Fibroblast of villous mesenchyme (primary cell): ENCODE results near the gene BTBD1. TPM values are rescaled to one million over a fixed set of nuclear protein-coding genes. Genes with fewer than 3 reads are reported as not detected.

Experiments used
- DNase-seq: peaks from one replicate; pipeline ENCODE4 v3.0.0-alpha.2; 2010; ENCODE audit warnings: low read depth
- H3K4me3 ChIP-seq: 2 replicates; pipeline ENCODE4 v1.5.1; 2011; ENCODE audit warnings: low read depth, mild to moderate bottlenecking, low read length
- CTCF ChIP-seq: IDR thresholded peaks from 2 replicates; pipeline ENCODE4 v1.5.1; 2012; ENCODE audit warnings: low read depth, mild to moderate bottlenecking, low read length; ENCODE audit not compliant: insufficient read depth
- total RNA-seq: library from RNA; depleted of rRNA; stranded (reverse); fragments of >200 nt; gene quantifications from 2 replicates; pipeline ENCODE4 v1.2.3, GENCODE V29; 2012

Gene BTBD1
- total RNA-seq, 1 donor: 101 TPM

DNA sequence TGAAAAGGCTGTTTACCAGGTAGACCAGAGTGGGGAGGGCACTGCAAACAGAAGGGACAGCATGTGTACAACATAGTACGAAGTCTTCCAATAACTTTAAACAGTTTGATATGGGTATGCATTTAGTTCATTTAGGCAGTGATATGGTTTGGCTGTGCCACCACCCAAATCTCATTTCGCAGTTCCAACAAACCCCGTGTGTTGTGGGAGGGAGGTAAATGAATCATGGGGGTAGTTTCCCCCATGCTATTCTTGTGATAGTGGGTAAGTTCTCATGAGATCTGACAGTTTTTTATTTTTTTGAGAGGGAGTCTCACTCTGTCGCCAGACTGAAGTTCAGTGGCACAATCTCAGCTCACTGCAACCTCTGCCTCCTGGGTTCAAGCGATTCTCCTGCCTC is 88.6 kb downstream of the BTBD1 start:
- DNase-seq: no peak
- no peak overlapping the region for H3K4me3 ChIP-seq
- TF ChIP-seq CTCF: no peak

DNA sequence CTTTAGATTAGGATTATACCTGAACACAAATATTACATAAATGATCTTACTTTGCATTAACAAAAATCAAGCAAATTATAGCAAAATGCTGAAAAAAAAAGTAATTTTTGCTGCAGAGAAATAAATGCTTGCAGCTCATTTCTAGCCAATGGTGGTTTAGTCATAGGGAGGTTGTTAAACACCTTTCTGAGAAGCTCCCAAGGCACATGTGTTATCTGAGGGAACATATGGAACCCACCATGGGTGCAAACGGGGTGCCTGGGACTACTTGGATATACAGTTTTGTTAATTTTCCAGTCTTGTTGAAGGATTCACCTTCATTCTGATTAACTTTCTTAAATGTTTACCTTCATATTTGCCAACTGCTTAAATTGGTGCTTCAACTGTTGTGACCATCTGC is 90.0 kb downstream of the BTBD1 start:
- no peak overlapping the region for H3K4me3 ChIP-seq
- no peak for TF ChIP-seq CTCF
- no peak for DNase-seq

- DNase-seq: no peak
- H3K4me3 ChIP-seq: no peak overlapping the region
- no peak for TF ChIP-seq CTCF
Observed at GRCh38 chr15:82972990-82973389, 94.1 kb downstream of the BTBD1 start.

DNA sequence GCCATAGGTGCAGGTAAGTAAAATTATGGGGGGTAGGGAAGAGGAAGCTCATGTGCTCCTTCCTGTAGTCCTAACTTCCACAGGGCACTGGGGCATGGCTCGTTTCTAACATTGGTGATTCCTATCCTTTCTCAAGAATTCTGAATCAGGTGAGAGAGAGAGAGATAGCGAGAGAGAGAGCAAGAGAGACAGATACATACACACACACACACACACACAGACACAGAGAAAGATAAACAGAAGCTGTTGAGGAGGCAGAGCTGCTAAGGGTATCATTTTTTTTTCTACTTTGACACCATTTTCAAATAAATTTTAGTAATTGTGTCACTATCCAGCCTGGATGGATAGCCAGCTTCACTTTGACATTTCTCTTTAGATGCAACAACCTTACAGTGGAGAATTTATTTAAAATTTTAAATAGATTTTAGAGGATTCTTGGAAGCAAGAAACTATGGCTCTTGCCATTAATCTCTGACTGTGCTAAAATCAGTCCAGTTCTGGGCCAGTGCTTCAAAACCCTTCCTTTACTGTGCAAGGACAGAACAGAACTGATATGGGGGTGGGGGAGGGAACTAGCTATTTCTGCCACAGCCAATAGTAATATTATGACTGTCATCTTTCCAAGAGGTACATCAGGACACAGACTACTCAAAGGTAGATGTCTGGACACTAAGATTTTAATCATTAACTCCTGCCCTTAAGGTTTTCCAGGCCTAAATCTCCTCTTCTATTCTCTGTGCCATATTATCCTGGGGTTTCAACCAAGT is 95.7 kb downstream of the BTBD1 start:
- no peak for DNase-seq
- no peak overlapping the region for H3K4me3 ChIP-seq
- TF ChIP-seq CTCF: no peak

- no peak for DNase-seq
- no peak overlapping the region for H3K4me3 ChIP-seq
- no peak for TF ChIP-seq CTCF
Observed at GRCh38 chr15:82970696-82971095, 96.4 kb downstream of the BTBD1 start.

GRCh38 chr15:82970078-82970686 is 96.9 kb downstream of the BTBD1 start:
- no peak for DNase-seq
- no peak for TF ChIP-seq CTCF
- no peak overlapping the region for H3K4me3 ChIP-seq
